Fibroblast of lung (primary cell): ENCODE results near the gene LPP. TPM values are rescaled to one million over a fixed set of nuclear protein-coding genes. Genes with fewer than 3 reads are reported as not detected.

Experiments
- DNase-seq, 2 donors: peaks; one replicate each; pipeline versions ENCODE4 v3.0.0 to v3.0.0-alpha.2; 2010; ENCODE audit warnings: low read depth in 2 of 2
- H2AFZ ChIP-seq: 2 replicates; pipeline ENCODE4 v1.5.1; 2012; ENCODE audit warnings: low read length, control low read depth, inconsistent platforms
- H3K27ac ChIP-seq: 2 replicates; pipeline ENCODE4 v1.5.1; 2011; ENCODE audit warnings: low read length, control low read depth; ENCODE audit not compliant: insufficient read depth
- H3K27me3 ChIP-seq: 2 replicates; pipeline ENCODE4 v1.5.1; 2011; ENCODE audit warnings: mild to moderate bottlenecking, low read length; ENCODE audit not compliant: control insufficient read depth, insufficient read depth
- H3K36me3 ChIP-seq: 2 replicates; pipeline ENCODE4 v1.5.1; 2011; ENCODE audit warnings: low read length; ENCODE audit not compliant: control insufficient read depth, insufficient read depth
- H3K4me1 ChIP-seq: 2 replicates; pipeline ENCODE4 v1.5.1; 2011; ENCODE audit warnings: low read length; ENCODE audit not compliant: control insufficient read depth, insufficient read depth; ENCODE audit errors: extremely low read depth
- H3K4me2 ChIP-seq: 2 replicates; pipeline ENCODE4 v1.5.1; 2011; ENCODE audit warnings: low read length, control low read depth; ENCODE audit not compliant: insufficient read depth; ENCODE audit errors: extremely low read depth
- H3K4me3 ChIP-seq, 4 experiments: fragments of 200-600 bp in 1 of 4; sonication (generic) in 1 of 4; replicated peaks in 1 of 4; 2 replicates each; pipeline ENCODE4 v1.5.1; 2011 to 2016; ENCODE audit warnings: low read length in 4 of 4, low read depth in 3 of 4, mild to moderate bottlenecking in 3 of 4, control low read depth in 2 of 4, inconsistent platforms in 1 of 4, mixed read lengths in 1 of 4; ENCODE audit not compliant: insufficient read depth in 1 of 4; ENCODE audit errors: control extremely low read depth in 1 of 4
- H3K79me2 ChIP-seq: 2 replicates; pipeline ENCODE4 v1.5.1; 2012; ENCODE audit warnings: mild to moderate bottlenecking, low read length, inconsistent platforms; ENCODE audit not compliant: control insufficient read depth, insufficient read depth
- H3K9ac ChIP-seq: 2 replicates; pipeline ENCODE4 v1.5.1; 2011; ENCODE audit warnings: mild to moderate bottlenecking, low read length, control low read depth; ENCODE audit not compliant: insufficient read depth
- H3K9me3 ChIP-seq: 2 replicates; pipeline ENCODE4 v1.5.1; 2012; ENCODE audit warnings: low read depth, low read length; ENCODE audit not compliant: control insufficient read depth, insufficient read depth
- H4K20me1 ChIP-seq: 2 replicates; pipeline ENCODE4 v1.5.1; 2011; ENCODE audit warnings: low read length; ENCODE audit not compliant: control insufficient read depth, insufficient read depth; ENCODE audit errors: extremely low read depth
- EZH2 ChIP-seq: IDR thresholded peaks from 2 replicates; pipeline ENCODE4 v1.5.1; 2012; ENCODE audit warnings: low read length, control low read depth, mild to moderate bottlenecking; ENCODE audit errors: missing control alignments
- polyA plus RNA-seq, 2 donors: library from polyadenylated mRNA; depleted of rRNA in 1 of 2; stranded (reverse) in 1 of 2; unstranded in 1 of 2; fragments of >200 nt; gene quantifications; 2 replicates each; pipeline ENCODE4 v1.2.1, GENCODE V29; 2011 to 2012; ENCODE audit warnings: missing spikeins in 1 of 2
- total RNA-seq: library from RNA; depleted of rRNA; stranded (reverse); fragments of >200 nt; gene quantifications from 2 replicates; pipeline ENCODE4 v1.2.1, GENCODE V29; 2014
- TF ChIP-seq, protein P1 (sequence below), 2 donors: IDR thresholded peaks in 1 of 2; conservative IDR thresholded peaks in 1 of 2; 1 replicate in 1 of 2; 2 replicates in 1 of 2; pipeline ENCODE4 v1.5.1; 2011 to 2012; ENCODE audit warnings: low read length in 2 of 2, control low read depth in 1 of 2, inconsistent platforms in 1 of 2, low read depth in 1 of 2, mild to moderate bottlenecking in 1 of 2

The LPP gene
- total and polyA plus RNA-seq, 2 donors (not counting 1 experiment from before 2014, with no cell fraction given) = 69.0 to 124 TPM

DNA sequence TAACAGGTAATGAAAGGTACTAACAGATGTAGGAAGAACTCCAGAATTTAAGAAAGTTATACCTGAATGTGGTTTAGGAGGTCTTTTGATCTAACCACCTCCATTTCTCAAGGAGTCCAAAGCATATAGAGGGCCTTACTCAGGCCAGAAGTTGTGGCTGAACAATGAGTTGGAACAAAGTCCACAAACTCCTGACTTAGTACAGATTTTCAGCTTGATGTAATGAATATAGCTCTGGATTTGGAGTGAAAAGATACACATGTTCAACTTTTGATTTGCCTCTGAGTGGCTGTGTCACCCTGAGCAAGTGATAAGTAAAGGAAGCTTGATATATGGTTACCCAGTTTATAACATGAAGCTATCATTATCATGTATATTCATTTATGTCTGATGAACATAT is 390.1 kb downstream of the LPP start:
- H3K4me3 ChIP-seq = no peak overlapping the region
- H3K9ac ChIP-seq = no peak overlapping the region
- peaks cover 3% of the 10 kb centered on the region for H3K4me1 ChIP-seq
- H2AFZ ChIP-seq = no peak overlapping the region
- no peaks in the 10 kb centered on the region for H4K20me1 ChIP-seq
- no peaks in the 10 kb centered on the region for H3K36me3 ChIP-seq
- H3K4me2 ChIP-seq = no peak overlapping the region
- TF ChIP-seq, protein P1, sequence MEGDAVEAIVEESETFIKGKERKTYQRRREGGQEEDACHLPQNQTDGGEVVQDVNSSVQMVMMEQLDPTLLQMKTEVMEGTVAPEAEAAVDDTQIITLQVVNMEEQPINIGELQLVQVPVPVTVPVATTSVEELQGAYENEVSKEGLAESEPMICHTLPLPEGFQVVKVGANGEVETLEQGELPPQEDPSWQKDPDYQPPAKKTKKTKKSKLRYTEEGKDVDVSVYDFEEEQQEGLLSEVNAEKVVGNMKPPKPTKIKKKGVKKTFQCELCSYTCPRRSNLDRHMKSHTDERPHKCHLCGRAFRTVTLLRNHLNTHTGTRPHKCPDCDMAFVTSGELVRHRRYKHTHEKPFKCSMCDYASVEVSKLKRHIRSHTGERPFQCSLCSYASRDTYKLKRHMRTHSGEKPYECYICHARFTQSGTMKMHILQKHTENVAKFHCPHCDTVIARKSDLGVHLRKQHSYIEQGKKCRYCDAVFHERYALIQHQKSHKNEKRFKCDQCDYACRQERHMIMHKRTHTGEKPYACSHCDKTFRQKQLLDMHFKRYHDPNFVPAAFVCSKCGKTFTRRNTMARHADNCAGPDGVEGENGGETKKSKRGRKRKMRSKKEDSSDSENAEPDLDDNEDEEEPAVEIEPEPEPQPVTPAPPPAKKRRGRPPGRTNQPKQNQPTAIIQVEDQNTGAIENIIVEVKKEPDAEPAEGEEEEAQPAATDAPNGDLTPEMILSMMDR (conservative IDR thresholded peaks at IDR 0.05 in 1 of 2, IDR thresholded peaks at IDR 0.05 in 1 of 2; ENCODE audit: low read depth in 1 of 2, low read length in 2 of 2) = no peak
- no peak for TF ChIP-seq EZH2
- H3K27me3 ChIP-seq = no peaks in the 10 kb centered on the region
- no peaks in the 10 kb centered on the region for H3K9me3 ChIP-seq
- H3K79me2 ChIP-seq = no peaks in the 10 kb centered on the region
- DNase-seq = no peak
- H3K27ac ChIP-seq = no peak overlapping the region

DNA sequence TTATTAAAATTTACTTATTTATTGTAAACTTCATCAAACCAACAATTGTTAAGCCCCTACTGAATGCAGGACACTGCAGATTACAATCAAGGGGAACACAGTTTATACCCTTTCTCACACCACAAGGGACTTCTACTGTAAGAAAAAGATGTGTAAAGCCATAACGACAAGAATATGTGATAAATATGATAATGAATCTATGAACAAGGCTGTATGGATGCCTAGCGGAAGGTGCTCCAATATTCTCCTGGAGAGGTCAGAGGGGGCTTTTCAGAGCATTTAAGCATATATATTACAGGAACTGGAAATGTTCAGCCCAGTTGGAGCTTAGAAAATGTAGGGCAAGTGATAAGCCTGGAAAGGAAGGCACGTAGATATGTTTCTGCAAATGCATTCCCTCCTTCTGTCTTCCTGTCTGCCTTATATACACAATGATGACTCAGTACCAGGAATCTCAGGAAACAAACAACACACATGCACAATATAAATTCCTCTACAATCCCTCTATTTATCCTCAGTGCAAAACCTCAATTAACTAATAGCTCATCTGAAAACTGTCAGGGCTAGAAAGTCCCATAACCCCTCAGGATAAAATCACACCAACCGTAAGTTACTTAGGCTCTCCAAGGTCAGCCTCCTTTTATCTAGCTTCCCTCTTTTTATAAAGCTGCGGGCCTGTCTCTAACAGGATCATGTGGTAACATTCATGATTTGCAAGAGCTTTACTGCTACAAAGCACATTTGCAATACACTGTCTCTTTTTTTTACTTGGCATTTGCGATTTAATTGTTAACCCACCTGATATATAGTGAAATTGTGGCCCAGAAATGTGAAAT is 393.1 kb downstream of the LPP start:
- peak; percentile 61 to 79 for DNase-seq
- TF ChIP-seq EZH2 = no peak
- TF ChIP-seq, protein P1 (conservative IDR thresholded peaks at IDR 0.05 in 1 of 2, IDR thresholded peaks at IDR 0.05 in 1 of 2; ENCODE audit: low read depth in 1 of 2, low read length in 2 of 2) = no peak
- peak overlapping the region; percentile 46 for H3K4me2 ChIP-seq
- H3K79me2 ChIP-seq = no peaks in the 10 kb centered on the region
- H2AFZ ChIP-seq = no peak overlapping the region
- no peak overlapping the region for H3K27ac ChIP-seq
- no peaks in the 10 kb centered on the region for H3K27me3 ChIP-seq
- H3K36me3 ChIP-seq = no peaks in the 10 kb centered on the region
- no peaks in the 10 kb centered on the region for H4K20me1 ChIP-seq
- H3K9ac ChIP-seq = no peak overlapping the region
- peaks cover 3% of the 10 kb centered on the region for H3K4me1 ChIP-seq
- no peaks in the 10 kb centered on the region for H3K9me3 ChIP-seq
- H3K4me3 ChIP-seq = no peak overlapping the region

DNA sequence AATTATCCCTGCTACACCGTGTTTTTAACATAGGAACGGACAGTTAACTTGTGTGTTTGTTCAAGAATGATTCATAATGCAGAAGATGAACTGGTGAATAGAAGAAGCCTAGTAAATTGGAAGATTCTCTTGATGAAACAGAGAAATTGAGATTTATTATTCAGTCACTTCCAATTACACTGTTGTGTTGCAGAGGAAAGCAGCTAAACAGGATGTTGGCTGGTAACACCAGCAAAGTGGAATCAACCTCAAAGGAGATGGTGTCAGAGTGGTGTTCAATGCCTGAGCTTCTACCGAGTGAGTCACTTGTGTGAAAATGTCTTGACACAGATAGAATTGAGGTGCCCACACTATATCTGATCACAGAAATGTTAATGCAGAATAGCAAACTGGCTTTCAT is 399.6 kb downstream of the LPP start:
- Histone ChIP-seq H3K4me3 (no peak overlapping the region), H3K4me1 (peaks cover 3% of the 10 kb centered on the region), H3K79me2 (no peaks in the 10 kb centered on the region), H2AFZ (no peak overlapping the region), H3K27ac (no peak overlapping the region), H3K4me2 (no peak overlapping the region), H4K20me1 (no peaks in the 10 kb centered on the region), H3K9ac (no peak overlapping the region), H3K27me3 (no peaks in the 10 kb centered on the region), H3K9me3 (no peaks in the 10 kb centered on the region), H3K36me3 (no peaks in the 10 kb centered on the region)
- TF ChIP-seq, protein P1 (conservative IDR thresholded peaks at IDR 0.05 in 1 of 2, IDR thresholded peaks at IDR 0.05 in 1 of 2; ENCODE audit: low read depth in 1 of 2, low read length in 2 of 2) = no peak
- TF ChIP-seq EZH2 = no peak
- DNase-seq = peak in 1 of 2 donors; percentile 29
